ENCODE data around the gene FKBP2. TPM values are rescaled to one million over a fixed set of nuclear protein-coding genes. Genes with fewer than 3 reads are reported as not detected.

FKBP2 gene
- total RNA-seq, 2 experiments from 2014 or later = 26.4 to 27.9 TPM

- DNase-seq = peak; percentile 88
- ChIA-PET POLR2A (interaction anchor here (0.6 to 11.9 kb wide), 24 partner anchors 13 to 1326 kb away, joined by 3 to 275 read pairs (median 10); partner anchors contain the start of genes BAD, CATSPERZ, DNAJC4 and ESRRA), CTCF (interaction anchor here (0.6 to 7.0 kb wide), 14 partner anchors 8 to 149 kb away, joined by 3 to 154 read pairs (median 8); partner anchors contain the start of genes BAD, CATSPERZ, DNAJC4 and ESRRA)
- no peaks in the 10 kb centered on the region for H3K27me3 Mint-ChIP-seq
- H3K4me1 Mint-ChIP-seq = peaks cover 60% of the 10 kb centered on the region
- peaks cover 81% of the 10 kb centered on the region for H3K36me3 Mint-ChIP-seq (ENCODE audit: low read depth)
- peak overlapping the region; percentile 86 for H3K4me3 Mint-ChIP-seq
- peak overlapping the region; percentile 96 for H3K27ac Mint-ChIP-seq
- H3K9me3 Mint-ChIP-seq = no peaks in the 10 kb centered on the region
Observed at GRCh38 chr11:64207256-64208085, 33.4 kb upstream of the FKBP2 start.

GRCh38 chr11:64208086-64208795 is 32.7 kb upstream of the FKBP2 start:
- Mint-ChIP-seq H3K9me3 (no peaks in the 10 kb centered on the region), H3K4me1 (peaks cover 61% of the 10 kb centered on the region), H3K27me3 (no peaks in the 10 kb centered on the region), H3K4me3 (peak overlapping the region; percentile 86), H3K36me3 (ENCODE audit: low read depth) (peaks cover 81% of the 10 kb centered on the region), H3K27ac (peak overlapping the region; percentile 96)
- DNase-seq = no peak
- ChIA-PET POLR2A (interaction anchor here (1.1 to 11.9 kb wide), 16 partner anchors 13 to 537 kb away, joined by 3 to 275 read pairs (median 20); partner anchors contain the start of genes BAD, CATSPERZ, DNAJC4 and ESRRA), CTCF (interaction anchor here (1.5 to 7.0 kb wide), 6 partner anchors 20 to 134 kb away, joined by 5 to 154 read pairs (median 25); partner anchors contain the start of genes CATSPERZ, DNAJC4, ESRRA and NUDT22)

- Mint-ChIP-seq H3K4me1 (peaks cover 58% of the 10 kb centered on the region), H3K27me3 (no peaks in the 10 kb centered on the region), H3K36me3 (ENCODE audit: low read depth) (peaks cover 77% of the 10 kb centered on the region), H3K4me3 (peak overlapping the region; percentile 51), H3K27ac (peak overlapping the region; percentile 96), H3K9me3 (no peaks in the 10 kb centered on the region)
- POLR2A ChIA-PET = interaction anchor here (1.1 to 11.9 kb wide), 10 partner anchors 12 to 343 kb away, joined by 3 to 275 read pairs (median 48); partner anchors contain the start of genes CATSPERZ, DNAJC4, ESRRA and FKBP2
- CTCF ChIA-PET = interaction anchor here (5.4 to 7.0 kb wide), 2 partner anchors 23 to 94 kb away, joined by 71 to 154 read pairs; partner anchors contain the start of genes CATSPERZ, ESRRA and STIP1
- no peak for DNase-seq
Observed at GRCh38 chr11:64208796-64209562, 31.9 kb upstream of the FKBP2 start.

GRCh38 chr11:64209563-64209843 is 31.4 kb upstream of the FKBP2 start:
- Mint-ChIP-seq H3K4me1 (peaks cover 53% of the 10 kb centered on the region), H3K27ac (peak overlapping the region; percentile 96), H3K4me3 (no peak overlapping the region), H3K36me3 (ENCODE audit: low read depth) (peaks cover 74% of the 10 kb centered on the region), H3K9me3 (no peaks in the 10 kb centered on the region), H3K27me3 (no peaks in the 10 kb centered on the region)
- no peak for DNase-seq
- CTCF ChIA-PET = no interaction called here
- POLR2A ChIA-PET = interaction anchor here (1.2 to 11.9 kb wide), 4 partner anchors 11 to 61 kb away, joined by 3 to 275 read pairs (median 180); partner anchors contain the start of genes NUDT22, STIP1 and TRPT1

GRCh38 chr11:64210301-64211020 is 30.4 kb upstream of the FKBP2 start:
- Mint-ChIP-seq H3K9me3 (no peaks in the 10 kb centered on the region), H3K36me3 (ENCODE audit: low read depth) (peaks cover 77% of the 10 kb centered on the region), H3K4me1 (peaks cover 49% of the 10 kb centered on the region), H3K4me3 (no peak overlapping the region), H3K27me3 (no peaks in the 10 kb centered on the region), H3K27ac (no peak overlapping the region)
- no peak for DNase-seq
- CTCF ChIA-PET = interaction anchor here (0.8 kb wide), 1 partner anchor 61 kb away, joined by 4 read pairs; no protein-coding TSS in a partner anchor
- POLR2A ChIA-PET = interaction anchor here (0.5 to 11.9 kb wide), 6 partner anchors 10 to 91 kb away, joined by 3 to 275 read pairs (median 8); partner anchors contain the start of genes FKBP2, NUDT22, STIP1 and TRPT1

- Mint-ChIP-seq H3K4me1 (peaks cover 40% of the 10 kb centered on the region), H3K4me3 (no peak overlapping the region), H3K27me3 (no peaks in the 10 kb centered on the region), H3K9me3 (no peaks in the 10 kb centered on the region), H3K36me3 (ENCODE audit: low read depth) (peaks cover 70% of the 10 kb centered on the region), H3K27ac (no peak overlapping the region)
- ChIA-PET POLR2A (interaction anchor here (1.3 to 11.9 kb wide), 5 partner anchors 9 to 59 kb away, joined by 3 to 275 read pairs (median 11); partner anchors contain the start of genes FKBP2, NUDT22, STIP1 and TRPT1), CTCF (interaction anchor here (0.8 kb wide), 1 partner anchor 15 kb away, joined by 3 read pairs; the partner anchor contains the start of genes NUDT22 and TRPT1)
- DNase-seq = no peak
Observed at GRCh38 chr11:64211181-64211872, 29.6 kb upstream of the FKBP2 start.

- DNase-seq = no peak
- H3K27ac Mint-ChIP-seq = no peak overlapping the region
- peaks cover 13% of the 10 kb centered on the region for H3K4me1 Mint-ChIP-seq
- peaks cover 50% of the 10 kb centered on the region for H3K36me3 Mint-ChIP-seq (ENCODE audit: low read depth)
- H3K9me3 Mint-ChIP-seq = no peaks in the 10 kb centered on the region
- POLR2A ChIA-PET = interaction anchor here (14.6 kb wide), 1 partner anchor 9 kb away, joined by 275 read pairs; the partner anchor contains the start of gene FERMT3
- no peak overlapping the region for H3K4me3 Mint-ChIP-seq
- no peaks in the 10 kb centered on the region for H3K27me3 Mint-ChIP-seq
- CTCF ChIA-PET = interaction anchor here (0.7 to 1.5 kb wide), 5 partner anchors 12 to 551 kb away, joined by 3 to 5 read pairs (median 4); partner anchors contain the start of gene STIP1
Observed at GRCh38 chr11:64216879-64217278, 24.0 kb upstream of the FKBP2 start.

GRCh38 chr11:64218628-64219353 is 22.1 kb upstream of the FKBP2 start:
- H3K4me1 Mint-ChIP-seq = peaks cover 6% of the 10 kb centered on the region
- H3K36me3 Mint-ChIP-seq (ENCODE audit: low read depth) = peaks cover 37% of the 10 kb centered on the region
- no peak overlapping the region for H3K27ac Mint-ChIP-seq

GRCh38 chr11:64219354-64219684 is 21.6 kb upstream of the FKBP2 start:
- peaks cover 8% of the 10 kb centered on the region for H3K4me1 Mint-ChIP-seq
- POLR2A ChIA-PET = interaction anchor here (1.1 to 14.6 kb wide), 2 partner anchors 11 to 14 kb away, joined by 4 to 275 read pairs; partner anchors contain the start of gene FERMT3
- peaks cover 32% of the 10 kb centered on the region for H3K36me3 Mint-ChIP-seq (ENCODE audit: low read depth)

More at GRCh38 chr11:64218628-64219353, 22.1 kb upstream of the FKBP2 start:
- ChIA-PET CTCF (no interaction called here), POLR2A (interaction anchor here (1.1 to 14.6 kb wide), 2 partner anchors 11 to 15 kb away, joined by 4 to 275 read pairs; partner anchors contain the start of gene FERMT3)
- DNase-seq = no peak
- H3K9me3 Mint-ChIP-seq = no peaks in the 10 kb centered on the region
- no peaks in the 10 kb centered on the region for H3K27me3 Mint-ChIP-seq
- no peak overlapping the region for H3K4me3 Mint-ChIP-seq

GRCh38 chr11:64219755-64220154 is 21.1 kb upstream of the FKBP2 start:
- no peaks in the 10 kb centered on the region for H3K9me3 Mint-ChIP-seq
- ChIA-PET CTCF (no interaction called here), POLR2A (interaction anchor here (14.6 kb wide), 1 partner anchor 12 kb away, joined by 275 read pairs; the partner anchor contains the start of gene FERMT3)
- H3K4me3 Mint-ChIP-seq = no peak overlapping the region
- H3K4me1 Mint-ChIP-seq = peaks cover 10% of the 10 kb centered on the region
- H3K36me3 Mint-ChIP-seq (ENCODE audit: low read depth) = peaks cover 32% of the 10 kb centered on the region
- no peak overlapping the region for H3K27ac Mint-ChIP-seq
- no peaks in the 10 kb centered on the region for H3K27me3 Mint-ChIP-seq
- no peak for DNase-seq

More at GRCh38 chr11:64219354-64219684, 21.6 kb upstream of the FKBP2 start:
- no peak for DNase-seq
- no peaks in the 10 kb centered on the region for H3K27me3 Mint-ChIP-seq
- no peak overlapping the region for H3K4me3 Mint-ChIP-seq
- H3K9me3 Mint-ChIP-seq = no peaks in the 10 kb centered on the region
- no peak overlapping the region for H3K27ac Mint-ChIP-seq
- CTCF ChIA-PET = no interaction called here
